Mesendoderm (in vitro differentiated cells): ENCODE measurements around the gene PLEKHA5.

Source experiments
- DNase-seq: peaks from one replicate; pipeline ENCODE4 v3.0.0; 2013
- H2AK5ac ChIP-seq: 2 replicates; pipeline ENCODE4 v1.6.1; 2013; ENCODE audit warnings: low read length, inconsistent platforms
- H2BK120ac ChIP-seq: 2 replicates; pipeline ENCODE4 v1.6.1; 2013; ENCODE audit warnings: low read depth, mild to moderate bottlenecking, low read length, moderate library complexity, mixed read lengths
- H2BK15ac ChIP-seq: replicated peaks from 2 replicates; pipeline ENCODE4 v1.6.1; 2013; ENCODE audit warnings: low read depth, mild to moderate bottlenecking, moderate library complexity
- H2BK5ac ChIP-seq: 2 replicates; pipeline ENCODE4 v1.6.1; 2013; ENCODE audit warnings: low read length, inconsistent platforms
- H3K18ac ChIP-seq: 2 replicates; pipeline ENCODE4 v1.6.1; 2013; ENCODE audit warnings: mild to moderate bottlenecking, low read length, mixed read lengths
- H3K23ac ChIP-seq: one replicate; pipeline ENCODE4 v1.6.1; 2013; ENCODE audit warnings: low read length
- H3K27ac ChIP-seq: 2 replicates; pipeline ENCODE4 v1.5.1; 2013; ENCODE audit warnings: low read depth, mild to moderate bottlenecking, inconsistent platforms, low read length, moderate library complexity
- H3K27me3 ChIP-seq: 2 replicates; pipeline ENCODE4 v1.6.1; 2013; ENCODE audit warnings: low read length, control low read depth, mild to moderate bottlenecking, inconsistent platforms; ENCODE audit not compliant: insufficient read depth, poor library complexity
- H3K36me3 ChIP-seq: 2 replicates; pipeline ENCODE4 v1.6.1; 2013; ENCODE audit warnings: low read length, inconsistent platforms; ENCODE audit not compliant: control insufficient read depth, insufficient read depth
- H3K4ac ChIP-seq: one replicate; pipeline ENCODE4 v1.6.1; 2013; ENCODE audit warnings: low read depth, mild to moderate bottlenecking, low read length, moderate library complexity
- H3K4me1 ChIP-seq: 2 replicates; pipeline ENCODE4 v1.6.1; 2013; ENCODE audit warnings: low read depth, low read length, inconsistent platforms; ENCODE audit not compliant: control insufficient read depth
- H3K4me2 ChIP-seq: 2 replicates; pipeline ENCODE4 v1.6.1; 2013; ENCODE audit warnings: low read length
- H3K4me3 ChIP-seq: 2 replicates; pipeline ENCODE4 v1.5.1; 2013; ENCODE audit warnings: mild to moderate bottlenecking, low read length
- H3K56ac ChIP-seq: one replicate; pipeline ENCODE4 v1.6.1; 2013; ENCODE audit warnings: low read length
- H3K79me1 ChIP-seq: 2 replicates; pipeline ENCODE4 v1.6.1; 2013; ENCODE audit warnings: low read length, inconsistent platforms
- H3K79me2 ChIP-seq: 2 replicates; pipeline ENCODE4 v1.6.1; 2013; ENCODE audit warnings: mild to moderate bottlenecking, low read length; ENCODE audit not compliant: control insufficient read depth, insufficient read depth
- H3K9ac ChIP-seq: 2 replicates; pipeline ENCODE4 v1.6.1; 2013; ENCODE audit warnings: low read length, inconsistent platforms
- H4K5ac ChIP-seq: one replicate; pipeline ENCODE4 v1.6.1; 2013; ENCODE audit warnings: low read length
- H4K8ac ChIP-seq: one replicate; pipeline ENCODE4 v1.6.1; 2013; ENCODE audit warnings: low read depth, mild to moderate bottlenecking, control low read depth, low read length, moderate library complexity
- WGBS: extraction: QIAGEN DNeasy Blood & Tissue Kit; methylation state at CpG from one replicate; pipeline ENCODE4 v1.1.7; 2013; ENCODE audit warnings: low lambda C conversion rate, missing lambda C conversion rate; ENCODE audit not compliant: insufficient coverage; ENCODE audit errors: extremely low coverage; 5-methylcytosine and 5-hydroxymethylcytosine counted together

The PLEKHA5 gene

GRCh38 chr12:19285793-19286448 is 156.4 kb downstream of the PLEKHA5 start:
- Histone ChIP-seq H3K23ac (no peak overlapping the region), H3K18ac (no peak overlapping the region), H3K4me1 (no peaks in the 10 kb centered on the region), H2BK5ac (no peak overlapping the region), H3K4ac (no peak overlapping the region), H2BK120ac (no peak overlapping the region), H3K56ac (no peak overlapping the region), H3K79me1 (no peaks in the 10 kb centered on the region), H3K36me3 (peaks cover 4% of the 10 kb centered on the region), H3K4me2 (no peak overlapping the region), H3K27me3 (no peaks in the 10 kb centered on the region), H3K9ac (no peak overlapping the region), H2BK15ac (no peak overlapping the region), H4K8ac (no peak overlapping the region), H3K4me3 (no peak overlapping the region), H4K5ac (no peak overlapping the region), H3K79me2 (no peaks in the 10 kb centered on the region), H3K27ac (no peak overlapping the region), H2AK5ac (no peak overlapping the region)
- no CpG with 5 or more reads among the region's 6 CpGs for WGBS
- no peak for DNase-seq

GRCh38 chr12:19287302-19287701 is 157.8 kb downstream of the PLEKHA5 start:
- Histone ChIP-seq H3K79me1 (no peaks in the 10 kb centered on the region), H3K79me2 (no peaks in the 10 kb centered on the region), H4K8ac (no peak overlapping the region), H3K4me2 (no peak overlapping the region), H2AK5ac (no peak overlapping the region), H3K9ac (no peak overlapping the region), H2BK5ac (no peak overlapping the region), H2BK15ac (no peak overlapping the region), H2BK120ac (no peak overlapping the region), H3K18ac (no peak overlapping the region), H3K4me1 (no peaks in the 10 kb centered on the region), H3K56ac (no peak overlapping the region), H3K4me3 (no peak overlapping the region), H3K4ac (no peak overlapping the region), H3K27me3 (no peaks in the 10 kb centered on the region), H4K5ac (no peak overlapping the region), H3K36me3 (peaks cover 4% of the 10 kb centered on the region), H3K23ac (no peak overlapping the region), H3K27ac (no peak overlapping the region)
- WGBS, result no CpG with 5 or more reads among the region's 1 CpG
- DNase-seq, result no peak

- WGBS, result no CpG with 5 or more reads among the region's 4 CpGs
- H3K36me3 ChIP-seq, result peaks cover 4% of the 10 kb centered on the region
- H3K27me3 ChIP-seq, result no peaks in the 10 kb centered on the region
Measured at GRCh38 chr12:19288161-19288560, 158.6 kb downstream of the PLEKHA5 start.

DNA sequence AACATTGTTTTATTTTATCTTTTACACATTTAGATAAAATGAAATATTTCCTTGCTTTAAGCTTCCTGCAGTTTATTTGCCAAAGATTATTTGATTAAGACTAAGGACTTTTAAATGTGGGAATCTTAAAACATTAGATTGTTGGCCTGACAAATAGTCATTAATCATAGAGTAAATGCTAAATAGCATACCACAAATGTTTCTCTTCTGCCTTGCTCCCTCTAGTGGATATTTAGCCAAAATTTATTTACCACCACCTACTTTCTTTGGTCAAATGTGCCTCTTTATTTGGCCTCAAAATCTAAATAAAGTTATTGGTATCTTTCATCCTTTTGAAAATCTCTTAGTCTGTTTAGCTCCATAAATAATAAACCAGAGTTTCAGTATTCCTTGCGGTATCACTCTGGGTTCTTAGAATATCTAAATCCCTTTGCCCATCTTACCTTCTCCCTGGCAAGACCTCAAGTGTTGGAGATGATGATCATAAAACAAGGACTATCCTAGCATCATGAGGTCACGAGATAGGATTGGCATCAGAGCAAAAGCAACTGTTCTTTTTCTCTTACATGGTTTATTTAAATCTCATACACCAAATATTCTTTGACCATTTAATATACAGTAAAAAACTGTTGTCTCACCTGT is 159.2 kb downstream of the PLEKHA5 start:
- Histone ChIP-seq H4K8ac (no peak overlapping the region), H3K4me3 (no peak overlapping the region), H3K4me2 (no peak overlapping the region), H3K4me1 (no peaks in the 10 kb centered on the region), H3K23ac (no peak overlapping the region), H3K4ac (no peak overlapping the region), H3K79me1 (no peaks in the 10 kb centered on the region), H3K27me3 (no peaks in the 10 kb centered on the region), H3K56ac (no peak overlapping the region), H3K27ac (no peak overlapping the region), H2AK5ac (no peak overlapping the region), H3K36me3 (no peaks in the 10 kb centered on the region), H2BK15ac (no peak overlapping the region), H3K18ac (no peak overlapping the region), H2BK120ac (no peak overlapping the region), H2BK5ac (no peak overlapping the region), H3K9ac (no peak overlapping the region), H3K79me2 (no peaks in the 10 kb centered on the region), H4K5ac (no peak overlapping the region)
- peak; percentile 48 for DNase-seq
- no CpG with 5 or more reads among the region's 2 CpGs for WGBS

More at GRCh38 chr12:19288161-19288560, 158.6 kb downstream of the PLEKHA5 start:
- Histone ChIP-seq H4K8ac (no peak overlapping the region), H2BK15ac (no peak overlapping the region), H3K18ac (no peak overlapping the region), H3K4me2 (no peak overlapping the region), H3K79me2 (no peaks in the 10 kb centered on the region), H3K4me1 (no peaks in the 10 kb centered on the region), H4K5ac (no peak overlapping the region), H3K79me1 (no peaks in the 10 kb centered on the region), H3K56ac (no peak overlapping the region), H3K27ac (no peak overlapping the region), H3K4me3 (no peak overlapping the region), H2BK120ac (no peak overlapping the region), H2BK5ac (no peak overlapping the region), H3K4ac (no peak overlapping the region), H2AK5ac (no peak overlapping the region), H3K9ac (no peak overlapping the region), H3K23ac (no peak overlapping the region)
- no peak for DNase-seq

DNA sequence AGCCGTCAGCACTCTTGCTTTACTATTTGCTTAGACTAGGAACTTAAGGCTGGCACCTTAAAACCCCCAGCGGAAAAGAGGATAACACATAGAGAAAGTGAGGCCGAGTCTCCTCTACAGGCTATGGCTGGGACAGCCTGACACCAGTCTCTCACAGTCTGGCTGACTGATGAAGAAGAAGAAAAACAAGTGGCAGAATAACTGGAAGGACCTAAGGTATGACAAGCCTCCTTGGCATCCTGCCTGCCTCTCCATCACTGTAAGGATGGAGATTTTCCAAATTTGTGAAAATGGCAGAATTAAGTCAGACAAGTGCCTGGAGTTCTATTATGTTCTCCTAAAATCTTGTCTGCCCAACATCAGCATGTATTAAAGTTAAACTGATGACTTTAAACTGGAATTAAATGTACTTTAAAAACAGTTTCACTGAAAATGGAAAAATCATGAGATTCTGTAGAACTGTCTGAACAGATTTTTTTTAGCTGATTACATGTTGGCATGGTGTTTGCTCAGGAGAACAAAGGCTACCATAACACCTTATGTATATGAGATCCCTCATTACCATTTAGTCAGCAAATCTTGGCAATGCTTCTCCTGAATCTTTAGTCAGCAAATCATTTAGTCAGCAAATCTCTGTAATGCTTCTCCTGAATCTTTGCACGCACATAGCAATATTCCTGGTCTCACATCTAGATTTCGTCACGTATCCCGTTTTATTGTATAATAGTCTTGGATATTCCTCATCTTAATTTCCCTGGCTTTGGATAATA is 169.5 kb downstream of the PLEKHA5 start:
- no peak overlapping the region for H2BK5ac ChIP-seq
- H2BK15ac ChIP-seq, result no peak overlapping the region
- H3K79me2 ChIP-seq, result no peaks in the 10 kb centered on the region
- peaks cover 2% of the 10 kb centered on the region for H3K36me3 ChIP-seq
- WGBS, result no CpG with 5 or more reads among the region's 7 CpGs
- H3K18ac ChIP-seq, result no peak overlapping the region
- no peak overlapping the region for H2BK120ac ChIP-seq
- H4K8ac ChIP-seq, result no peak overlapping the region
- no peak overlapping the region for H4K5ac ChIP-seq
- H3K27me3 ChIP-seq, result no peaks in the 10 kb centered on the region
- H3K4me2 ChIP-seq, result no peak overlapping the region
- no peak overlapping the region for H3K4me3 ChIP-seq
- DNase-seq, result peak; percentile 26
- H3K4me1 ChIP-seq, result no peaks in the 10 kb centered on the region
- no peak overlapping the region for H3K23ac ChIP-seq
- no peak overlapping the region for H3K56ac ChIP-seq
- H3K79me1 ChIP-seq, result no peaks in the 10 kb centered on the region
- no peak overlapping the region for H2AK5ac ChIP-seq
- peak overlapping the region; percentile 10 for H3K27ac ChIP-seq
- H3K9ac ChIP-seq, result no peak overlapping the region
- H3K4ac ChIP-seq, result no peak overlapping the region
